ENCODE results near the gene ATXN7L3B.

- TF ChIP-seq POLR2AphosphoS5 (IDR thresholded peaks at IDR 0.05) (no peak), CTCF (IDR thresholded peaks at IDR 0.05 in 8 of 11, conservative IDR thresholded peaks at IDR 0.05 in 3 of 11) (no peak)
Observed at GRCh38 chr12:74551291-74551690, 13.7 kb downstream of the ATXN7L3B start.

Measured in spleen (tissue), 7 donors.